Esophagus squamous epithelium (tissue), 4 donors: ENCODE data around the gene COL4A6.

ENCODE experiments used
- CTCF ChIP-seq, 6 experiments: fragments of 450-650 bp in 4 of 6; fragments of 200-600 bp in 2 of 6; sonication (generic) in 2 of 6; IDR thresholded peaks; one replicate each; pipeline ENCODE4 v1.5.1; 2016 to 2019; ENCODE audit warnings: antibody characterized with exemption in 6 of 6, mild to moderate bottlenecking in 4 of 6, moderate library complexity in 4 of 6
- POLR2A ChIP-seq, 4 donors: fragments of 450-650 bp; IDR thresholded peaks; one replicate each; pipeline ENCODE4 v1.6.1; 2017; ENCODE audit warnings: antibody characterized with exemption in 4 of 4, mild to moderate bottlenecking in 4 of 4, moderate library complexity in 3 of 4

- TF ChIP-seq CTCF (IDR thresholded peaks at IDR 0.05): no peak
- TF ChIP-seq POLR2A (IDR thresholded peaks at IDR 0.05): no peak
Measured at GRCh38 chrX:108230574-108230973, 207.6 kb downstream of the COL4A6 start.
